ENCODE data around the gene REX1BD. TPM values are rescaled to one million over a fixed set of nuclear protein-coding genes. Genes with fewer than 3 reads are reported as not detected.
A peak's percentile ranks its signal among the peaks of the same experiment; 100 is the strongest.

REX1BD gene
- total and polyA plus RNA-seq, 12 donors: 8.8 to 268 (median 91.8) TPM

DNA sequence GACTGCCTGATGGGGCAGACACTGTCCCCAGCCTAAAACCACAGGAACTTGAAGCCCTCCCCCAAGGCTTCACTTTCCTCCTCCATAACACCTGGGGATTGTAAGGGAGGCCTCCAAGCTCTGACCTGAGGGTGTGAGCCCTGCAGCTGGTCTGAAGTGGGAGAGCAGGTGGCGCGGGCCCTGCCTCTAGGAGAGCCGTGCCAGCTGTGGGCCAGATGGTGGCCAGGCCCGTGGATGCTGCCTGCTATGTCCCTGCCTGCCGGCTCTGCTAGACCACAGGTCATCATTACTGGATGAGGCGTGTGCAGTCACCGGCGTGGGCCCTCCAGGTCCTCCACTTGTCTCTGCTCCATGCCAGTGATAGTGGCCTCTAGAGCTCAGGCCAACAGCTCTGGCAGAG, 44.7 kb downstream of the REX1BD start:
- DNase-seq: no peak
- H3K27ac ChIP-seq: no peak overlapping the region
- no peak for TF ChIP-seq POLR2A (IDR thresholded peaks at IDR 0.05)
- TF ChIP-seq, protein P1, sequence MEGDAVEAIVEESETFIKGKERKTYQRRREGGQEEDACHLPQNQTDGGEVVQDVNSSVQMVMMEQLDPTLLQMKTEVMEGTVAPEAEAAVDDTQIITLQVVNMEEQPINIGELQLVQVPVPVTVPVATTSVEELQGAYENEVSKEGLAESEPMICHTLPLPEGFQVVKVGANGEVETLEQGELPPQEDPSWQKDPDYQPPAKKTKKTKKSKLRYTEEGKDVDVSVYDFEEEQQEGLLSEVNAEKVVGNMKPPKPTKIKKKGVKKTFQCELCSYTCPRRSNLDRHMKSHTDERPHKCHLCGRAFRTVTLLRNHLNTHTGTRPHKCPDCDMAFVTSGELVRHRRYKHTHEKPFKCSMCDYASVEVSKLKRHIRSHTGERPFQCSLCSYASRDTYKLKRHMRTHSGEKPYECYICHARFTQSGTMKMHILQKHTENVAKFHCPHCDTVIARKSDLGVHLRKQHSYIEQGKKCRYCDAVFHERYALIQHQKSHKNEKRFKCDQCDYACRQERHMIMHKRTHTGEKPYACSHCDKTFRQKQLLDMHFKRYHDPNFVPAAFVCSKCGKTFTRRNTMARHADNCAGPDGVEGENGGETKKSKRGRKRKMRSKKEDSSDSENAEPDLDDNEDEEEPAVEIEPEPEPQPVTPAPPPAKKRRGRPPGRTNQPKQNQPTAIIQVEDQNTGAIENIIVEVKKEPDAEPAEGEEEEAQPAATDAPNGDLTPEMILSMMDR (IDR thresholded peaks at IDR 0.05): no peak
- peaks cover 3 to 11% of the 10 kb centered on the region in 2 donors for H3K4me1 ChIP-seq (replicated peaks in 1 of 2)
- intact Hi-C loops (cut with DNase I): no loop called here
- H3K27me3 ChIP-seq: no peaks in the 10 kb centered on the region
- 73 to 95% (median 84%) methylated on average over 5 to 8 of the region's 8 CpGs for WGBS, 4 donors
- no peaks in the 10 kb centered on the region for H3K36me3 ChIP-seq (replicated peaks in 1 of 2)
- no peak overlapping the region for H3K4me3 ChIP-seq
- H3K9me3 ChIP-seq (replicated peaks in 1 of 3): no peaks in the 10 kb centered on the region

DNA sequence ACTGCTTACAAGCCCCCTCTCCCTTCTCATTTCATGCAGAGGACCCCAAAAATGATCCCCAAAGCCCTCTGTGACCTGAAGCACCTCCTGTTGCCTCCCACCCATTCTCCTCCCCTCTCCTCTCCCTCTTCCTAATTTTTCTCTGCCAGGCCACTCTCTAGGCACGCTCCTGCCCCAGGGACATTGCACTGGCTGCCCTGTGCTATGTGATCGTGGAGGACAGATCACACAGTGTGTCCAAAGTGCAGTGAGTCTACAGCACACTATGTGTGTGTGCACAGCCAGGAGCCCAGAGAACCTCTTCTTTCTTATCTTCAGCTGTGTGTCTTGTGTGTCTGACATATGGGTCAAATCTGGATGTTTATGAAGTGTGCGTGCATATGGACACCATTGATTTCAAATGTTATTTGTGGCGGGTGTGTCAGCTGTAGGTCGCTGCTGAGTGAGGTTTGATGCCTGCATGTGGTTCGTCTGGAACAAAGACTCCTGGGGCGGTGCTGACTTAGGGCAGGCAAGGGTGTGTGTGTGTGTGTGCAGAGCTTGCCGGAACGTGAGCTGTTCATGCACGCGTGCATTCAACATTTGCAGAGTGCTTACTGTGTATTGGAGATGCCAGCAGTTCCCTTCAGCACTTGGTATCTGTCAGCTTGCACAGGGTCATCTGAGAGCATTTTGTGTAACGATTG, 46.2 kb downstream of the REX1BD start:
- no peak overlapping the region for H3K4me3 ChIP-seq
- H3K4me1 ChIP-seq (replicated peaks in 1 of 2): peaks cover 3 to 12% of the 10 kb centered on the region in 2 donors
- no peaks in the 10 kb centered on the region for H3K9me3 ChIP-seq (replicated peaks in 1 of 3)
- intact Hi-C loops (cut with DNase I): no loop called here
- no peaks in the 10 kb centered on the region for H3K36me3 ChIP-seq (replicated peaks in 1 of 2)
- no peak for DNase-seq
- no peak overlapping the region for H3K27ac ChIP-seq
- no peaks in the 10 kb centered on the region for H3K27me3 ChIP-seq
- no peak for TF ChIP-seq POLR2A (IDR thresholded peaks at IDR 0.05)
- TF ChIP-seq, protein P1 (IDR thresholded peaks at IDR 0.05): no peak
- 48 to 76% (median 56%) methylated on average over 6 to 12 of the region's 12 CpGs for WGBS, 4 donors

DNA sequence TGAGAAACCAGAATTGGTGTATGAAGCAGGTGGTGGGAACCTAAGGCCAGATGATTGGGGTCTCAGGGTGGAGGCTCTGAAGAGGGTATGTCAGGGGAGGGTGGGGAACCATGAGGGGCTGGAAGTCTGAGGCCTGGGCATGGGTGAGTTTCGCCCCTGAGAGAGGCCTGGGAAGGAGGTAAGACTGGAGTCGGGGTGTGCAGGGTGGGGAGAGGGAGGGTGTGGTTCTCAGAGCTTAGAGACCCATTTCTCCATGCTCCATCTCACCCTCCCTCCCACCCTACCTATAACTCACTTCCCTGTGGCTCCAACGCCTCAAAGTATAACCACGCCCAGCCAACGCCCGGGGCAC, 47.2 kb downstream of the REX1BD start:
- Histone ChIP-seq H3K9me3 (replicated peaks in 1 of 3) (no peaks in the 10 kb centered on the region), H3K4me1 (replicated peaks in 1 of 2) (peaks cover 3 to 12% of the 10 kb centered on the region in 2 donors), H3K4me3 (peak overlapping the region in 1 of 4 donors; percentile 76), H3K27me3 (no peaks in the 10 kb centered on the region), H3K36me3 (replicated peaks in 1 of 2) (no peaks in the 10 kb centered on the region), H3K27ac (peak overlapping the region in 1 of 5 donors; percentile 84)
- TF ChIP-seq POLR2A (IDR thresholded peaks at IDR 0.05): no peak
- TF ChIP-seq, protein P1 (IDR thresholded peaks at IDR 0.05): no peak
- WGBS, 4 donors: 12 to 45% (median 16%) methylated on average over 3 to 6 of the region's 6 CpGs
- intact Hi-C loops (cut with DNase I): no loop called here
- no peak for DNase-seq

DNA sequence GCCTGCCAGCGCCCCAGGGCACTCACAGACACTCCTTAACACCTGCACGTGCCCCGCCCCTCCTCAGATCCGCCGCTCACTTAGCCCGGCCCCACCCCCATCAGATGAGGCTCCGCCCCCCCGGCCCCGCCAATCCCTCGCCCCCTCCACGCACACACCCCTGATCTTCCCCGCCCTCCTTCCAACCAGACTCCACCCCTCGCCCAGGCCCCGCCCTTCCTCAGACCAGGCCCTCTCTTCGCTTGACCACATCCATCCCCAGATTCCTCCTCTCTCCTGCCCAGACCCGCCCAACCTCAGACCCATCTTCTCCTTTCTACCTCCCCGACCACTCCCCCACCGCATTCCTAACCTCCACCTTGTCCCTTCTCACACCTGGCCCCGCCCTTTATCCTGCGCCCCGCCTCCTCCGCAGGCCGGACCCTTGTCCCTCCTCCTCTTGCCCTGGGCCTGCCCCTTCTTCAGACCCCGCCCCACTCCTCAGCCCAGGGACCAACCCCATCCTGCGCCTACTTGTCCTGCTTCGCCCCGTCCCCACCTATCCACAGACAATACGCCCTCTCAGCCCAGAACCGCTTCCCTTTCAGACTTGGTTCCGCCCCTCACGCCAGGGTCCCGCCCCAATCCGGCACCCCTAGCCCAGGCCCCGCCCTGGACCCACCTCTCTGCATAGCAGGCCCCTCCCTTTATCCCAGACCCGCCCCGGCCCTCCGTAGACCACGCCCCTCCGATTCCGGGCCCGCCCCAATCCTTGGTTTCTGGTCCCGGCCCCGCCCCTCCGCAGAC, 47.8 kb downstream of the REX1BD start:
- peak overlapping the region in 3 of 4 donors; percentile 33 to 76 (median 34) for H3K4me3 ChIP-seq
- H3K27me3 ChIP-seq: no peaks in the 10 kb centered on the region
- TF ChIP-seq, protein P1 (IDR thresholded peaks at IDR 0.05): no peak
- TF ChIP-seq POLR2A (IDR thresholded peaks at IDR 0.05): no peak
- 1 to 3% (median 1%) methylated on average over 31 to 43 of the region's 44 CpGs for WGBS, 4 donors
- H3K4me1 ChIP-seq (replicated peaks in 1 of 2): peaks cover 3 to 12% of the 10 kb centered on the region in 2 donors
- H3K36me3 ChIP-seq (replicated peaks in 1 of 2): no peaks in the 10 kb centered on the region
- H3K27ac ChIP-seq: peak overlapping the region in 3 of 5 donors; percentile 80 to 84 (median 82)
- peak; percentile 98 to 100 (median 99) for DNase-seq
- intact Hi-C loops (cut with DNase I): no loop called here
- H3K9me3 ChIP-seq (replicated peaks in 1 of 3): no peaks in the 10 kb centered on the region
